GM23338 (cell line): ENCODE data around the gene SH3BP4. TPM values are rescaled to one million over a fixed set of nuclear protein-coding genes. Genes with fewer than 3 reads are reported as not detected.

Source experiments
- ATAC-seq: fragments of 200-7000 bp; cut with Tn5 transposase; 3 replicates; pipeline ENCODE4 v1.9.1; 2020
- DNase-seq: peaks from one replicate; pipeline ENCODE4 v3.0.0-alpha.2; 2015; ENCODE audit warnings: low spot score
- H2AFZ ChIP-seq: fragments of 200-600 bp; sonication (generic); 2 replicates; pipeline ENCODE4 v1.8.0; 2016; ENCODE audit warnings: antibody characterized with exemption, mild to moderate bottlenecking, moderate library complexity
- H3F3A ChIP-seq: fragments of 200-600 bp; sonication (generic); replicated peaks from 2 replicates; pipeline ENCODE4 v1.8.0; 2017; ENCODE audit warnings: antibody characterized with exemption, mixed run types, low read depth
- H3K27ac ChIP-seq: fragments of 200-600 bp; sonication (generic); 2 replicates; pipeline ENCODE4 v1.6.1; 2016; ENCODE audit warnings: low read depth
- H3K27me3 ChIP-seq: fragments of 200-600 bp; sonication (generic); 2 replicates; pipeline ENCODE4 v1.8.0; 2016; ENCODE audit warnings: mild to moderate bottlenecking, mixed run types, moderate library complexity; ENCODE audit not compliant: insufficient read depth
- H3K36me3 ChIP-seq: fragments of 200-600 bp; sonication (generic); 2 replicates; pipeline ENCODE4 v1.8.0; 2016; ENCODE audit warnings: mild to moderate bottlenecking; ENCODE audit not compliant: insufficient read depth
- H3K4me1 ChIP-seq: fragments of 200-600 bp; sonication (generic); 2 replicates; pipeline ENCODE4 v1.8.0; 2016; ENCODE audit warnings: mild to moderate bottlenecking, moderate library complexity; ENCODE audit not compliant: insufficient read depth
- H3K4me2 ChIP-seq: fragments of 200-600 bp; sonication (generic); 2 replicates; pipeline ENCODE4 v1.7.1; 2017; ENCODE audit warnings: mixed run types
- H3K4me3 ChIP-seq: fragments of 200-600 bp; sonication (generic); 2 replicates; pipeline ENCODE4 v1.6.1; 2016; ENCODE audit warnings: mixed run types
- H3K79me2 ChIP-seq: fragments of 200-600 bp; sonication (generic); replicated peaks from 2 replicates; pipeline ENCODE4 v1.8.0; 2017; ENCODE audit warnings: mild to moderate bottlenecking; ENCODE audit not compliant: insufficient read depth
- H3K9me2 ChIP-seq: fragments of 200-600 bp; sonication (generic); 2 replicates; pipeline ENCODE4 v1.8.0; 2017; ENCODE audit not compliant: insufficient read depth
- H4K20me1 ChIP-seq: fragments of 200-600 bp; sonication (generic); replicated peaks from 2 replicates; pipeline ENCODE4 v1.8.0; 2017; ENCODE audit warnings: mild to moderate bottlenecking; ENCODE audit not compliant: insufficient read depth
- H3K27ac Mint-ChIP-seq: 2 replicates; pipeline ENCODE4 v1.8.0; 2020; ENCODE audit warnings: inconsistent platforms, mild to moderate bottlenecking, moderate library complexity, mixed read lengths
- H3K27me3 Mint-ChIP-seq: 3 replicates; pipeline ENCODE4 v1.8.0; 2022; ENCODE audit warnings: low read depth, mild to moderate bottlenecking, moderate library complexity, mixed read lengths, inconsistent platforms; ENCODE audit not compliant: insufficient read depth, poor library complexity
- H3K36me3 Mint-ChIP-seq: 3 replicates; pipeline ENCODE4 v1.8.0; 2021; ENCODE audit warnings: low read depth, mild to moderate bottlenecking, inconsistent platforms, moderate library complexity, mixed read lengths
- H3K4me1 Mint-ChIP-seq: 3 replicates; pipeline ENCODE4 v1.8.0; 2020; ENCODE audit warnings: mild to moderate bottlenecking, inconsistent platforms, mixed read lengths
- H3K4me3 Mint-ChIP-seq: 3 replicates; pipeline ENCODE4 v1.8.0; 2021; ENCODE audit warnings: moderate library complexity, mild to moderate bottlenecking, inconsistent platforms, mixed read lengths
- H3K9me3 Mint-ChIP-seq: 3 replicates; pipeline ENCODE4 v1.8.0; 2020; ENCODE audit warnings: moderate library complexity, mild to moderate bottlenecking, inconsistent platforms, mixed read lengths
- CREB1 ChIP-seq: fragments of 250-450 bp; sonication (Bioruptor Pico); IDR thresholded peaks from 2 replicates; pipeline ENCODE4 v1.5.0; 2020; ENCODE audit warnings: low read depth, mild to moderate bottlenecking, moderate library complexity
- ETS1 ChIP-seq: IDR thresholded peaks from 2 replicates; pipeline ENCODE4 v1.6.1; 2016; ENCODE audit warnings: antibody characterized with exemption
- EZH2 ChIP-seq: fragments of 200-600 bp; sonication (generic); IDR thresholded peaks from one replicate; pipeline ENCODE4 v1.8.0; 2017; ENCODE audit warnings: antibody characterized with exemption, mild to moderate bottlenecking, low read depth; ENCODE audit not compliant: unreplicated experiment
- EZH2phosphoT487 ChIP-seq: fragments of 200-600 bp; sonication (generic); IDR thresholded peaks from one replicate; pipeline ENCODE4 v1.8.1; 2018; ENCODE audit warnings: antibody characterized with exemption; ENCODE audit not compliant: unreplicated experiment
- JUNB ChIP-seq: IDR thresholded peaks from one replicate; pipeline ENCODE4 v1.6.1; 2016; ENCODE audit warnings: antibody characterized with exemption; ENCODE audit not compliant: unreplicated experiment
- NANOG ChIP-seq: IDR thresholded peaks from 2 replicates; pipeline ENCODE4 v1.6.1; 2016; ENCODE audit warnings: antibody characterized with exemption, borderline replicate concordance
- POLR2AphosphoS5 ChIP-seq: IDR thresholded peaks from 2 replicates; pipeline ENCODE4 v1.6.1; 2016; ENCODE audit warnings: antibody characterized with exemption, low read depth
- STAT1 ChIP-seq: IDR thresholded peaks from one replicate; pipeline ENCODE4 v1.6.1; 2016; ENCODE audit warnings: antibody characterized with exemption; ENCODE audit not compliant: unreplicated experiment
- ZNF114 ChIP-seq: fragments of 250-450 bp; sonication (Bioruptor Pico); IDR thresholded peaks from 2 replicates; pipeline ENCODE4 v1.5.0; 2020; ENCODE audit warnings: mild to moderate bottlenecking, moderate library complexity
- ZNF331 ChIP-seq: fragments of 250-450 bp; sonication (Bioruptor Pico); IDR thresholded peaks from 2 replicates; pipeline ENCODE4 v1.5.0; 2020; ENCODE audit warnings: low read depth, mild to moderate bottlenecking, moderate library complexity
- polyA plus RNA-seq: library from polyadenylated mRNA; unstranded; fragments of >200 nt; fragmentation: Nextera tagmentation; extraction: Ambion mirVana; gene quantifications from 2 replicates; pipeline ENCODE4 v1.2.1, GENCODE V29; 2016
- total RNA-seq: library from RNA; depleted of rRNA; stranded (reverse); fragments of >200 nt; shearing (Covaris generic); gene quantifications from 2 replicates; pipeline ENCODE4 v1.2.3, GENCODE V29; 2014
- TF ChIP-seq, protein P1 (sequence below), 2 experiments: fragments of 200-600 bp in 1 of 2; sonication (generic) in 1 of 2; conservative IDR thresholded peaks; 2 replicates each; pipeline versions ENCODE4 v1.5.1 to v1.6.1; 2016 to 2017; ENCODE audit warnings: antibody characterized with exemption in 2 of 2, low read depth in 2 of 2, mild to moderate bottlenecking in 2 of 2, moderate library complexity in 1 of 2

SH3BP4 gene
- total and polyA plus RNA-seq, 2 experiments from 2014 or later: 15.6 to 50.9 TPM

- peaks cover 6% of the 10 kb centered on the region for H3K27me3 Mint-ChIP-seq
- peaks cover 29% of the 10 kb centered on the region for H3K4me1 Mint-ChIP-seq
- no peaks in the 10 kb centered on the region for H3F3A ChIP-seq
- H3K27me3 ChIP-seq: no peaks in the 10 kb centered on the region
- no peaks in the 10 kb centered on the region; the same call in 2 of the 3 replicates for H3K9me3 Mint-ChIP-seq
- H3K27ac Mint-ChIP-seq: no peak overlapping the region
- no peak for TF ChIP-seq EZH2
- TF ChIP-seq POLR2AphosphoS5: no peak
- no peak for TF ChIP-seq CREB1
- no peak for TF ChIP-seq EZH2phosphoT487
- TF ChIP-seq, protein P1, sequence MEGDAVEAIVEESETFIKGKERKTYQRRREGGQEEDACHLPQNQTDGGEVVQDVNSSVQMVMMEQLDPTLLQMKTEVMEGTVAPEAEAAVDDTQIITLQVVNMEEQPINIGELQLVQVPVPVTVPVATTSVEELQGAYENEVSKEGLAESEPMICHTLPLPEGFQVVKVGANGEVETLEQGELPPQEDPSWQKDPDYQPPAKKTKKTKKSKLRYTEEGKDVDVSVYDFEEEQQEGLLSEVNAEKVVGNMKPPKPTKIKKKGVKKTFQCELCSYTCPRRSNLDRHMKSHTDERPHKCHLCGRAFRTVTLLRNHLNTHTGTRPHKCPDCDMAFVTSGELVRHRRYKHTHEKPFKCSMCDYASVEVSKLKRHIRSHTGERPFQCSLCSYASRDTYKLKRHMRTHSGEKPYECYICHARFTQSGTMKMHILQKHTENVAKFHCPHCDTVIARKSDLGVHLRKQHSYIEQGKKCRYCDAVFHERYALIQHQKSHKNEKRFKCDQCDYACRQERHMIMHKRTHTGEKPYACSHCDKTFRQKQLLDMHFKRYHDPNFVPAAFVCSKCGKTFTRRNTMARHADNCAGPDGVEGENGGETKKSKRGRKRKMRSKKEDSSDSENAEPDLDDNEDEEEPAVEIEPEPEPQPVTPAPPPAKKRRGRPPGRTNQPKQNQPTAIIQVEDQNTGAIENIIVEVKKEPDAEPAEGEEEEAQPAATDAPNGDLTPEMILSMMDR (conservative IDR thresholded peaks at IDR 0.05; ENCODE audit: low read depth in 2 of 2): no peak
- no peak for TF ChIP-seq STAT1
- no peak for TF ChIP-seq ZNF331 (CRISPR knock-in tag)
- TF ChIP-seq NANOG: no peak
- no peak overlapping the region for H3K27ac ChIP-seq
- no peaks in the 10 kb centered on the region for H3K79me2 ChIP-seq
- peaks cover 21% of the 10 kb centered on the region; the same call in 1 of the 2 replicates for H3K4me1 ChIP-seq
- no peak for DNase-seq
- H3K4me3 Mint-ChIP-seq: no peak overlapping the region
- no peak overlapping the region for H3K4me3 ChIP-seq
- no peak overlapping the region for H2AFZ ChIP-seq
- no peak for ATAC-seq
- H3K9me2 ChIP-seq: no peaks in the 10 kb centered on the region
- H3K36me3 Mint-ChIP-seq: no peaks in the 10 kb centered on the region
- no peaks in the 10 kb centered on the region for H3K36me3 ChIP-seq
- no peak overlapping the region for H3K4me2 ChIP-seq
- no peaks in the 10 kb centered on the region for H4K20me1 ChIP-seq
Observed at GRCh38 chr2:235068701-235069100, 116.9 kb downstream of the SH3BP4 start.

GRCh38 chr2:235070063-235070706 is 118.4 kb downstream of the SH3BP4 start:
- H3K36me3 Mint-ChIP-seq: no peaks in the 10 kb centered on the region
- DNase-seq (peak; percentile 57), ATAC-seq (peak; percentile 93)
- H3K79me2 ChIP-seq: no peaks in the 10 kb centered on the region
- H3K4me1 Mint-ChIP-seq: peaks cover 27% of the 10 kb centered on the region
- peaks cover 21% of the 10 kb centered on the region; the same call in 1 of the 2 replicates for H3K4me1 ChIP-seq
- no peak overlapping the region for H3K4me3 ChIP-seq
- peak overlapping the region; percentile 83 for H3K27ac Mint-ChIP-seq
- no peaks in the 10 kb centered on the region; the same call in 2 of the 3 replicates for H3K9me3 Mint-ChIP-seq
- no peaks in the 10 kb centered on the region for H3K9me2 ChIP-seq
- H3K27me3 ChIP-seq: no peaks in the 10 kb centered on the region
- H3K27me3 Mint-ChIP-seq: peaks cover 6% of the 10 kb centered on the region
- H2AFZ ChIP-seq: peak overlapping the region; percentile 80; the same call in 1 of the 2 replicates
- H3K4me3 Mint-ChIP-seq: no peak overlapping the region
- no peaks in the 10 kb centered on the region for H3F3A ChIP-seq
- H3K36me3 ChIP-seq: no peaks in the 10 kb centered on the region
- no peak overlapping the region for H3K27ac ChIP-seq
- H4K20me1 ChIP-seq: no peaks in the 10 kb centered on the region
- H3K4me2 ChIP-seq: no peak overlapping the region
- no peak for TF ChIP-seq CREB1
- TF ChIP-seq JUNB: no peak
- no peak for TF ChIP-seq EZH2
- no peak for TF ChIP-seq ZNF331 (CRISPR knock-in tag)
- TF ChIP-seq NANOG: no peak
- TF ChIP-seq ETS1: no peak
- no peak for TF ChIP-seq POLR2AphosphoS5
- TF ChIP-seq ZNF114 (CRISPR knock-in tag): no peak
- TF ChIP-seq, protein P1 (conservative IDR thresholded peaks at IDR 0.05; ENCODE audit: low read depth in 2 of 2): no peak
